ENCODE results near the gene SGCE.

DNA sequence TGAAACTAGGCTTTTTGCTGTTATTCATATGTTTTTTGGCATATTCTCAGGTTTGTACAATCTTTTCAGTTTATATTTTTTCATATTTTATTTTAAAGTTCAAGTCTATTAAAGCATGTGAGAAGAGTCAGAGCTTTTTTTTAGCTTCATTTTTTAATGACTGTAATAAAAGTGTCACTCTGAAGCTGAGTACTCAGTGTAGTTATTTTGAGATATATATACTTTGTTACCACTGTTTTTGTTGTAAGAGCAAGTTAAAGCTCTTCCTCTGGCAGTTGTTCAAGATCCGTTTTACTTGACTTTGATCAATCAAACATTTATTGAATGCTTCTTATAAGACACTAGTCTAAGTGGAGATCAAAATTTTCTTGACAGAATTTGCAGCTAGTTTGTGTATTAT is 108.8 kb downstream of the SGCE start:
- no peak for TF ChIP-seq POLR2A (IDR thresholded peaks at IDR 0.05)
- TF ChIP-seq, protein P1, sequence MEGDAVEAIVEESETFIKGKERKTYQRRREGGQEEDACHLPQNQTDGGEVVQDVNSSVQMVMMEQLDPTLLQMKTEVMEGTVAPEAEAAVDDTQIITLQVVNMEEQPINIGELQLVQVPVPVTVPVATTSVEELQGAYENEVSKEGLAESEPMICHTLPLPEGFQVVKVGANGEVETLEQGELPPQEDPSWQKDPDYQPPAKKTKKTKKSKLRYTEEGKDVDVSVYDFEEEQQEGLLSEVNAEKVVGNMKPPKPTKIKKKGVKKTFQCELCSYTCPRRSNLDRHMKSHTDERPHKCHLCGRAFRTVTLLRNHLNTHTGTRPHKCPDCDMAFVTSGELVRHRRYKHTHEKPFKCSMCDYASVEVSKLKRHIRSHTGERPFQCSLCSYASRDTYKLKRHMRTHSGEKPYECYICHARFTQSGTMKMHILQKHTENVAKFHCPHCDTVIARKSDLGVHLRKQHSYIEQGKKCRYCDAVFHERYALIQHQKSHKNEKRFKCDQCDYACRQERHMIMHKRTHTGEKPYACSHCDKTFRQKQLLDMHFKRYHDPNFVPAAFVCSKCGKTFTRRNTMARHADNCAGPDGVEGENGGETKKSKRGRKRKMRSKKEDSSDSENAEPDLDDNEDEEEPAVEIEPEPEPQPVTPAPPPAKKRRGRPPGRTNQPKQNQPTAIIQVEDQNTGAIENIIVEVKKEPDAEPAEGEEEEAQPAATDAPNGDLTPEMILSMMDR (IDR thresholded peaks at IDR 0.05): no peak
- TF ChIP-seq POLR2AphosphoS5 (IDR thresholded peaks at IDR 0.05; ENCODE audit: insufficient read depth in 1 of 2, low read depth in 1 of 2): no peak

Data from vagina (tissue), 2 donors.